Measurements from ENCODE around the gene SPHKAP. TPM values are rescaled to one million over a fixed set of nuclear protein-coding genes. Genes with fewer than 3 reads are reported as not detected.

Gene SPHKAP
- total RNA-seq, 6 donors from 2014 or later, result not detected

- no peak for ATAC-seq (ENCODE audit: low FRiP score in 2 of 2)
- Histone ChIP-seq H3K27me3 (no peaks in the 10 kb centered on the region), H3K9me3 (no peaks in the 10 kb centered on the region), H3K4me1 (no peaks in the 10 kb centered on the region), H3K4me3 (no peak overlapping the region), H3K27ac (no peak overlapping the region), H3K36me3 (no peaks in the 10 kb centered on the region)
- DNase-seq, result no peak
- WGBS, 2 donors, result 89 to 91% methylated on average over 2 of the region's 2 CpGs
- TF ChIP-seq POLR2A (IDR thresholded peaks at IDR 0.05) (no peak), POLR2AphosphoS5 (IDR thresholded peaks at IDR 0.05) (no peak), CTCF (IDR thresholded peaks at IDR 0.05) (no peak), EP300 (IDR thresholded peaks at IDR 0.05) (no peak)
Measured at GRCh38 chr2:228040995-228041394, 140.5 kb downstream of the SPHKAP start.

- DNase-seq, result no peak
- no peak for ATAC-seq (ENCODE audit: low FRiP score in 2 of 2)
- H3K4me1 ChIP-seq, result no peaks in the 10 kb centered on the region
Measured at GRCh38 chr2:228039752-228040534, 141.5 kb downstream of the SPHKAP start.

DNA sequence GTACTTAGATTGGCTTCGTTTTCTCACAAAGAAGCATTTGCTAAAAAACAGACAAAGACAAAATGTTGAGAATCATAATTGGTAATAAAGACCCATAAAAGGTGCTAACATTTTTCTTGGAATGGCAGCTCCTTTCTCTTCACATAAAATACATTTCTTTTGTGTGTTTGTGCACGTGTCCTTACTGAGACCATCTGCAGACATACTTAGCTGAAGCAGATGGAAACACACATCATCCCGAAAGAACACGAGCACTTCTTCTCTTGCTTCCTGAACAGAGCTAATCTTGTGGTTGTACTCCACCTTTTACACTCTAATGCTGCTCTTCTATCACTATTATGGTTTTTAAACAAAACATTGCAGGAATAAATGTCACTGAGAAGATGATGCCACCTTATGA is 142.5 kb downstream of the SPHKAP start:
- H3K4me3 ChIP-seq, result no peak overlapping the region
- H3K27me3 ChIP-seq, result no peaks in the 10 kb centered on the region
- H3K27ac ChIP-seq, result no peak overlapping the region
- WGBS, 2 donors, result 53 to 77% methylated on average over 4 of the region's 4 CpGs
- ATAC-seq (ENCODE audit: low FRiP score in 2 of 2), result no peak
- H3K4me1 ChIP-seq, result no peaks in the 10 kb centered on the region
- no peaks in the 10 kb centered on the region for H3K36me3 ChIP-seq
- no peak for TF ChIP-seq POLR2AphosphoS5 (IDR thresholded peaks at IDR 0.05)
- no peak for TF ChIP-seq CTCF (IDR thresholded peaks at IDR 0.05)
- TF ChIP-seq EP300 (IDR thresholded peaks at IDR 0.05), result no peak
- no peak for TF ChIP-seq POLR2A (IDR thresholded peaks at IDR 0.05)
- no peaks in the 10 kb centered on the region for H3K9me3 ChIP-seq
- no peak for DNase-seq

More at GRCh38 chr2:228039752-228040534, 141.5 kb downstream of the SPHKAP start:
- no peaks in the 10 kb centered on the region for H3K27me3 ChIP-seq
- H3K27ac ChIP-seq, result no peak overlapping the region
- H3K36me3 ChIP-seq, result no peaks in the 10 kb centered on the region
- TF ChIP-seq POLR2AphosphoS5 (IDR thresholded peaks at IDR 0.05), result no peak
- peak; percentile 10 to 48 (median 42) for TF ChIP-seq CTCF (IDR thresholded peaks at IDR 0.05)
- 70 to 71% methylated on average over 5 of the region's 5 CpGs for WGBS, 2 donors
- H3K4me3 ChIP-seq, result no peak overlapping the region
- H3K9me3 ChIP-seq, result no peaks in the 10 kb centered on the region

DNA sequence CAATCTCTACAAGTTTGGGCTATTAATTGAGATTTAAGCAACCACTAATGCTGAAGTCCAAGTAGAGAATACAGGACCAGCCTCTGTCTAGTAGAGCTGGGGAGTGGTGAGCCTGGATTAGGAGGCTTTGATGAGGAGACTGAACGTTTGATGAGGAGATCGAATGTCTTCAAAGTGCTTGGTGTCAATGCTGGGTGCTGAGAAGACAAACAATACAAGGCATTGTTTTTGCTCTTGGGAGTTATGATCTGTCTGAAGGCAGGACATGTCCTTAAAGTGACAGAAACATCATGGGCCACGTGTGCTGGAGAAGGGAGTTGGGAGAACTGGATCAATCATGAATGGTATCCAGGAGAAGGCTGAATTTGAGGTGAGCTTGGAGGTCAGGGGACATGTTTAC is 143.6 kb downstream of the SPHKAP start:
- no peak for TF ChIP-seq POLR2A (IDR thresholded peaks at IDR 0.05)
- TF ChIP-seq CTCF (IDR thresholded peaks at IDR 0.05), result no peak
- no peak for TF ChIP-seq EP300 (IDR thresholded peaks at IDR 0.05)
- TF ChIP-seq POLR2AphosphoS5 (IDR thresholded peaks at IDR 0.05), result no peak
- DNase-seq, result no peak

GRCh38 chr2:228023619-228024018 is 157.9 kb downstream of the SPHKAP start:
- ATAC-seq (ENCODE audit: low FRiP score in 2 of 2), result no peak

More for the DNA sequence above, 143.6 kb downstream of the SPHKAP start:
- 37 to 50% methylated on average over 3 of the region's 3 CpGs for WGBS, 2 donors
- Histone ChIP-seq H3K4me1 (no peaks in the 10 kb centered on the region), H3K4me3 (no peak overlapping the region), H3K27me3 (no peaks in the 10 kb centered on the region), H3K27ac (no peak overlapping the region), H3K36me3 (no peaks in the 10 kb centered on the region), H3K9me3 (no peaks in the 10 kb centered on the region)
- ATAC-seq (ENCODE audit: low FRiP score in 2 of 2), result no peak

More at GRCh38 chr2:228023619-228024018, 157.9 kb downstream of the SPHKAP start:
- no peak overlapping the region for H3K4me3 ChIP-seq
- no peak for TF ChIP-seq EP300 (IDR thresholded peaks at IDR 0.05)
- TF ChIP-seq POLR2AphosphoS5 (IDR thresholded peaks at IDR 0.05), result no peak
- TF ChIP-seq CTCF (IDR thresholded peaks at IDR 0.05), result no peak
- TF ChIP-seq POLR2A (IDR thresholded peaks at IDR 0.05), result no peak
- 87 to 88% methylated on average over 6 of the region's 6 CpGs for WGBS, 2 donors
- H3K27me3 ChIP-seq, result no peaks in the 10 kb centered on the region
- no peak for DNase-seq
- H3K27ac ChIP-seq, result no peak overlapping the region
- H3K4me1 ChIP-seq, result no peaks in the 10 kb centered on the region
- H3K36me3 ChIP-seq, result no peaks in the 10 kb centered on the region
- no peaks in the 10 kb centered on the region for H3K9me3 ChIP-seq
